GM18858 (cell line): ENCODE results near the gene ZNF549.
"Not testable (repeated sequence)": the region's sequence is repeated elsewhere in the genome, so short reads cannot be mapped to it uniquely, and the experiment has no call there.

ENCODE experiments used
- ATAC-seq: cut with Tn5 transposase; IDR thresholded peaks from one replicate; pipeline ENCODE4 v1.9.1; 2021; ENCODE audit not compliant: unreplicated experiment

The ZNF549 gene

DNA sequence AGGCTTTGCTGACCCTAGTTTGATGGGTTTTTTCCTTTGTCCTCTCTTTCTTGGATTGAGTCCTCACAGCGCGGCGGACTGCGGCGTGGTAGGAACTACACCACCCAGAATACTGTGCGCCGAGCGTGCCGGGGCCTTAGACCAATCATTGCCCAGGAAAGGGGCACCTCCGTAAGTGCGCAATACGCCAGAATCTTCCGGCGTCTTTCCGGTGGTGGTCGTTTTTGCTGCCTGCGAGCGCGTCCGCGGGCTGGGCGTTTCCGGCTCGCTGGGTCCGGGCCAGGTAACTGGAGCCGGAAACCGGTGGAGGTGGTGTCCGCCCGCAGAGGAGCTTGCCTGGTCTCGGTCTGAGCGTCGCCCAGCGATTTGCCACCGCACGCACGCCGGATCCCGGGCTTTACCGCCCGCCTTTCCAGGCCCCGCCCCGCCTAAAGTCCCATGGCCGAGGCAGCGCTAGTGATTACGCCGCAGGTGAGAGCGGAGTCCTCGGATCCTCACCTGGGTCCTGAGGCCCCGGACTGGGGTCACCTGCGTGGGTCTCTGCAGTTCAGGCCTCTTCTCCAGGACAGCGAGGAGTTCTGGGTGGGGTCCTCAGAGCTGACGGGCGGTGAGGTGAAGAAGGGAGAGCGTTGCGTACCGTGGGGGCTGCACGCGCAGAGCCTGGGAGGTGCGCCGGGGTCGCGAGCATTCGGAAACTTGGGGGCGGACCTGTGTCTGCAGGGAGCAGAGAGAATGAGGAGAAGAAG lies at the start of gene ZNF549:
ZNF549 (plus strand) TSS at position 221 of the 746 bp plus-strand sequence; CDS start at position 439, 218 bp downstream.
- ATAC-seq: peak; percentile 89

- peak; percentile 95 for ATAC-seq
Observed at GRCh38 chr19:57487477-57488298, 39.5 kb upstream of the ZNF549 start, which contains the start of gene ZNF419. TSS of gene ZNF419 (plus strand) at chr19:57487750. CDS start at chr19:57487951, 201 bp downstream.

DNA sequence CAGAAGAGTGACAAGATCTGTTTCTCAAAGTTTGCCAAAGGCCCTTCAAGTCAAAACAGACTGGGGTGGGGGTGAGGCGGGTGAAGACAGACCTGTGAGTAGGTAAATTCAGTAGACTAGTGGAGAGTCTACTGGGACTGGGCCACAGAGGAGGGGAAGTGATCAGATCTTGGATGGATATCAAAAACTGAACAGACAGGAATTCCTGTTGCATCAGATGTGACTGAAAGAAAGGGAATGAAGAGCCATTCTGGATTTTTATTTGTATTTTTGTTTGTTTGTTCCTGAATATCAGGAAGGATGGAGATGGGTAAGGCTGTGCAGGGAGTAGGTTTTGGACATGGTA lies 38.9 kb upstream of the ZNF549 start:
- ATAC-seq: not testable (repeated sequence)

GRCh38 chr19:57499332-57499679 lies 27.9 kb upstream of the ZNF549 start:
- not testable (repeated sequence) for ATAC-seq

DNA sequence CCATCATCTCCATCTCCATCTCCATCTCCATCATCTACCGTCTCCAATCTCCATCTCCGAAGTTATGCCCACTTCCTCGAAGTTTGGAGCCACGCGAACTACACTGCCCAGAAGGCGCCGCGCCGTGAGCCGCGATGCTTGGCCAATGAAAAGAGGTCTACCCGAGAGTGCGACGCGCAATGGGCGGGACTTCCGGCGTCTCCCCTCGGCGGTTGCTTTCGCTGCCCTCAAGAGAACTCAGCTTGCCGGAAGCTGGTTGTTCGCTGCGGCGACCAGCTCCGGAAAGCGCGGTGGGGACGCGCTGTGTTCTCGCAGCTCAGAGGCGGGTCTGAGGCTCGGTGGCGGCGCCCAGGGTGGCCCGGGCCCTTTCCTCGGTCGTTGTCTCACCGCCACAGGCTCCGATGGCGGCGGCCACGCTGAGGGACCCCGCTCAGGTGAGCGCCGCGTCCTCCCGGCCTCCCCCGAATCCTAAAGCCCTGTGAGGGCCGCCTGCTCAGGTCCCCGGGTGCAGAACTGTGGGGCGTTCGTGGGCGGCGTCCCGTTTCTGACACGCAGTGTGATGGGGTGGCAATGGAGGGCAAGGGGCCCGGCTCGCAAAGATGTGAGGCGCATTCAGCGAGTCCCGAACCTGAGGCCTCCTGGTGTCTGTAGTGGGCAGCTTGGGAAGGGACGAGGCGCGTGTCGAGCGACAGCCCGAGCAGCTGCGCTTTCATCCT lies 27.3 kb upstream of the ZNF549 start, which contains the start of gene ZNF773:
ZNF773 (plus strand) TSS at position 259 of the 716 bp plus-strand sequence; CDS start at position 402, 143 bp downstream.
- peak; percentile 90 for ATAC-seq

DNA sequence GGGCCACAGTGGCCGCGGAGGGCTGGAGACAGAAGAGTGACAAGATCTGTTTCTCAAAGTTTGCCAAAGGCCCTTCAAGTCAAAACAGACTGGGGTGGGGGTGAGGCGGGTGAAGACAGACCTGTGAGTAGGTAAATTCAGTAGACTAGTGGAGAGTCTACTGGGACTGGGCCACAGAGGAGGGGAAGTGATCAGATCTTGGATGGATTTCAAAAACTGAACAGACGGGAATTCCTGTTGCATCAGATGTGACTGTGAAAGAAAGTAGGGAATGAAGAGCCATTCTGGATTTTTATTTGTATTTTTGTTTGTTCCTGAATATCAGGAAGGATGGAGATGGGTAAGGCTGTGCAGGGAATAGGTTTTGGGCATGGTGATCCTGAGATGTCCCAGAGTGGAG lies 26.8 kb upstream of the ZNF549 start:
- not testable (repeated sequence) for ATAC-seq

GRCh38 chr19:57506163-57506562 lies 21.0 kb upstream of the ZNF549 start:
- ATAC-seq: no peak

DNA sequence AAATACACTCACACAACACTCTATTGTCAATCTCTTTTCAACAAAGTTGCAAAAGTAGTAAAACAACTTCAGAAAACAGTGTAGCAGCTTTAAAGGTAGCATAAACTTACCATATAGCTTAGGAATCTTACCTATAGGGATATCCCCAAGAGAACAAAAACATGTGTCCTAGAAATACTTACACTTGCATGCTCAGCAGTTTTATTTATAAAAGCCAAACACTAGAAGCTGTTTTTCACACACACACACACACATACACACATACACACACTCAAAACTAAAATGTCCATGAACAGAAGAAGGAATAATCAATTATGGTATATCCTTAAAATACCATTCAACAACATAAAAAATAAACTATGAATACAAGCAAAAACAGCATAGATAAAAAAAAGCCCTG lies 15.7 kb upstream of the ZNF549 start:
- no peak for ATAC-seq

DNA sequence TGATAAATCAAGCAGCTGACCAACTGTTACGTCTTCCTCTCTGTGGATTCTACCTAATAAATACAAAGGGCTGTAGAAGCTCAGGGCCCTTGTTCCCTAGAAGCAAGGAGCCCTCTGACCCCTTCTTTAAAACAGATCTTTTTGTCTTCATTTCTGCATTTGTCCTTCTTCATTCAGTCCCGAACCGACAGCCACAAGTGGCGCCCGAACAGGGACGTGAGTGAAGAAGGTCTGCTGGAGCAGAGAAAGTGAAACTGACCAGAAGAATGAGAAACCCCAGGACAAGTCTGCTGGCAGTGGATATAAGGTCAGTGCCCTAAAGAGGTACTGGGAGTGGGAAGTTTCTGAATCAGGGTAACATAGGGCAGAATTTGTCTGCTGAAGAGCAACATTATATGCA lies 14.3 kb upstream of the ZNF549 start:
- no peak for ATAC-seq

DNA sequence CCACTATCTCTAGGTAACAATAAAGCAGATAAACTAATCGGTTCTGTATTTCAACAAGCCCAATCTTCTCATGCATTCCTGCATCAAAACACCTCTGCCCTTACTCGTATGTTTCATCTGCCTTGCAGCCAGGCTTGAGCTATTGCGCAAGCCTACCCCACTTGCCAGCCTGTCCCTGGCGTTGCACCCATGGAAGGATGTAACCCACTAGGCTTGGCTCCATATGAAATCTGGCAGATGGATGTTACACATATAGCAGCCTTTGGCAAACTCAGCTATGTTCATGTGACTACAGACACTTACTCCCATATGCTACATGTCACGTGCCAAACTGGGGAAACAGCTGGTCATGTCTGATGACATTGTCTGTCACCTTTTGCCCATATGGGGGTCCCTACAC lies 11.9 kb upstream of the ZNF549 start:
- ATAC-seq: no peak

DNA sequence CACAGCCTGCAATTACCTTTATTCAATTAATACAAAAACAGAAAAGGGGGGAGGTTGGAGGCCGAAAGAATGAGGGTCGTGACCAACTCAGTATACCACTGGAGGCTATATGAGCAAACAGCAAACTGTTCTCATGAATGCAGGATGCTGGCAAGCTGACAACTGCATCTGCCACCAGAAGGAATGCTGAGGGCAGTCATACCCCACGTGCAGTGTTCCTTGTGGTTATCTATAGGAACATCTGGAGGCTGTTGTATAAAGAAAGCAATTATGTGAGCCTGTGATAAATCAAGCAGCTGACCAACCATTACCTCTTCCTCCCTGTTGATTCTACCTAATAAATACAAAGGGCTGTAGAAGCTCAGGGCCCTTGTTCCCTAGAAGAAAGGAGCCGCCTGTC lies 9.1 kb upstream of the ZNF549 start:
- not testable (repeated sequence) for ATAC-seq

GRCh38 chr19:57537953-57538547 lies 10.9 kb downstream of the ZNF549 start:
- no peak for ATAC-seq

GRCh38 chr19:57546513-57546912 lies 19.4 kb downstream of the ZNF549 start:
- no peak for ATAC-seq

- ATAC-seq: no peak
Observed at GRCh38 chr19:57552432-57552831, 25.3 kb downstream of the ZNF549 start.

DNA sequence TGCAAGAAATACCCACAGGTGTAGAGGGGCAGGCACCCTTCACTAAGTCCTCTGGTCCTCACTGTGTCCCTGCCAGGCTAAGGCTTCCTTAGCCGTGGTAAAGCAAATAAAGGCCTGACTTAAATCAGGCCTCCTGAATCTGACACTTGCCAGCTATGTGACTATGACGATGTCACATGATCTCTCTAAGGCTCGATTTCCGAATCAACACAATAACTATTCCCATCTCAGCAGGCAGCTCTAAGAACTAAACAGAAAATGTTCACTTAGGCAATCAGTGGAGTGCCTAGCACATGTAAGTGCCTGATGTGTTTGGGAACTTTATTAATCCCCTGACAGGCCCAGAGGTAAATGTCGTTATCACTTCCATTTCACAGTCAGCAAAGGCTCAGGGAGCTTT lies 30.5 kb downstream of the ZNF549 start:
- ATAC-seq: no peak

GRCh38 chr19:57558525-57558924 lies 31.4 kb downstream of the ZNF549 start:
- ATAC-seq: no peak

DNA sequence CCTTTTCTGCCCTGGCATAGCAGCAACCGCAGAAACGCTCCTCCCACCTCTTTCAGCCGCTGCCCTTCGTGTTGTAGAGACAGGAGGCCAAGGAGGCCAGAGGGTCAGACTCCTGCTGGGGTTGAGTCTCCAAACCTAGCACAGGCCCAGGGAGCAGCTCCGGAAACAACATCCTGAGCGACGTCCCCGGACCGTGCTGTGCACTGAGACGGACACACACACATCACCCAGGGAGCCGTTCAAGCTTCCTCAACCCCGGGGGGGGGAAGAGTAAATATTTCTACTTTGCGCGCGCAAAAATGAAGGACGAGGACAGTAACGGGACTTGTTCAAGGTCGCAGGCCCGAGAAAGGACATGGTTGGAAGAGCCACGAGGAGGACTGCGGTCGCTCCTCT lies 31.9 kb downstream of the ZNF549 start:
- no peak for ATAC-seq

DNA sequence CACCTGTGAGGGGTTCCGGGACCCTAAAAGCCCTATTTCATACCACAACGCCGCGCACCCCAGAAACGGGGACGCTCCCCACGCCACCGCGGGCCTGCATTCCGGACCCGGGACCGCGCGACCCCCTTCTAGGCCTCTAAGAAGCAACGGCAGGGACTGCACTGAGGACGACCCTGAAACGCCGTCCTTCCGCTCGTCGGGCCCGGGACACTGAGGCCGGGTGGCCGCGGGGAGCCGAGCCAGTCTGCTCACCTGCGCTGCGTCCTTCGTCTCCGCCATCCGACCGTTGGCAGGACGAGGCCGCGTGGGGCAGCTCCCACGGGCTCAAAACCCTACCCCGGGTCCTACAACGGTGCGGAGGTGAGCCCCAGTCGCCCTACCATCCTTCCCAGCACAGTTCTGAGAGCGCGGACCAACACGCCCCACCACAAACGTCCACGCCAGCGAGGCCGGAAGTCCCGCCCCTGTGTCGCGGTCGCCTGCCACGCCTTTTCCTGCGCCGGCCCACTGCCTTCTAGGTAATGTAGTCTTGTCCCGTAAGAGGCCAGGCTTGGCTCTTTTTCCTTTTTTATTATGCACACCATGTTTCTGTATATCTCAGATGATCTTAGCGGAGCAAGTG lies 32.4 kb downstream of the ZNF549 start, which contains the start of gene ZNF550:
ZNF550 (minus strand) TSS at position 460 of the 622 bp plus-strand sequence; CDS start at position 279, 181 bp downstream.
- ATAC-seq: no peak

DNA sequence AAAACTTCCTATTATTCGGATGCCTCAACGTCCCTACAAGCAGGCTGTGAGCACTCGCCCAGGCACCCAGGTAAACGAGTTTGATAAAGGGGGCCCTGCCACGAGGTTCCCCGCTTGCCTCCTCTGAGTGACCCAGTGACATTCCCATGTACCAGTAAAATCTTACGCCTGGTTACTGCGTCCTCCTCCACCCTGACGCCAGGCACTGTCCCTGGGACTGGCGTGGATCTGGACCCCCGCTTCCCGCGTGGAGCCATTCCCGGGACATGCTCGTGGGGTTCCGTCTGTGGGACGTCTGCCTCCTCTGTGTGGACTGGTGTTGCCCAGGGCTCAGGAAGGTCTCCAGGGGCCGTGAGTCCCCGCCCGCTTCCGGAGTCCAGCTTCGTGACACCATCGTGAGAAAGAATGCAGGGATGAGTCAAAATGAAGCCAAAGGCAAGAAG lies 32.9 kb downstream of the ZNF549 start:
- no peak for ATAC-seq

- no peak for ATAC-seq
Observed at GRCh38 chr19:57563547-57563946, 36.4 kb downstream of the ZNF549 start.
